ENCODE results near the gene SRL. TPM values are rescaled to one million over a fixed set of nuclear protein-coding genes. Genes with fewer than 3 reads are reported as not detected.
A peak's percentile ranks its signal among the peaks of the same experiment; 100 is the strongest.

SRL gene
- total and polyA plus RNA-seq, 2 donors from 2014 or later, result 2.6 to 3.3 TPM

- Histone ChIP-seq H3K9ac (ENCODE audit: low read length in 3 of 3) (no peak overlapping the region), H3K9me3 (ENCODE audit: control insufficient read depth in 2 of 3, insufficient read depth in 1 of 3, low read length in 3 of 3) (no peaks in the 10 kb centered on the region), H3K27ac (ENCODE audit: low read depth in 2 of 2, low read length in 2 of 2) (no peak overlapping the region), H3K4me3 (ENCODE audit: low read length in 3 of 3) (no peak overlapping the region), H3K36me3 (ENCODE audit: control insufficient read depth in 2 of 3, insufficient read depth in 3 of 3, low read length in 3 of 3) (no peaks in the 10 kb centered on the region), H3K27me3 (ENCODE audit: control insufficient read depth, insufficient read depth, low read length) (no peaks in the 10 kb centered on the region), H3K4me1 (ENCODE audit: control insufficient read depth in 2 of 3, insufficient read depth in 2 of 3, low read depth in 1 of 3, low read length in 3 of 3) (peaks cover 0 to 6% (median 5%) of the 10 kb centered on the region in 3 donors)
- intact Hi-C loops (cut with DNase I), result no loop called here
- DNase-seq (no peak), FAIRE-seq (no peak)
- TF ChIP-seq CTCF (IDR thresholded peaks at IDR 0.05; ENCODE audit: borderline replicate concordance, extremely low read depth, insufficient read depth), result no peak
Observed at GRCh38 chr16:4220358-4220757, 21.5 kb downstream of the SRL start.

- no peak for DNase-seq
- intact Hi-C loops (cut with DNase I), result no loop called here
- no peaks in the 10 kb centered on the region for H3K36me3 ChIP-seq (ENCODE audit: control insufficient read depth in 2 of 3, insufficient read depth in 3 of 3, low read length in 3 of 3)
- TF ChIP-seq CTCF (IDR thresholded peaks at IDR 0.05; ENCODE audit: borderline replicate concordance, extremely low read depth, insufficient read depth), result no peak
- no peak overlapping the region for H3K4me3 ChIP-seq (ENCODE audit: low read length in 3 of 3)
- no peaks in the 10 kb centered on the region for H3K27me3 ChIP-seq (ENCODE audit: control insufficient read depth, insufficient read depth, low read length)
- no peaks in the 10 kb centered on the region for H3K9me3 ChIP-seq (ENCODE audit: control insufficient read depth in 2 of 3, insufficient read depth in 1 of 3, low read length in 3 of 3)
- H3K27ac ChIP-seq (ENCODE audit: low read depth in 2 of 2, low read length in 2 of 2), result peak overlapping the region in 1 of 2 donors; percentile 16
- FAIRE-seq, result no peak
- peaks cover 0 to 15% (median 13%) of the 10 kb centered on the region in 3 donors for H3K4me1 ChIP-seq (ENCODE audit: control insufficient read depth in 2 of 3, insufficient read depth in 2 of 3, low read depth in 1 of 3, low read length in 3 of 3)
- peak overlapping the region in 1 of 3 donors; percentile 6 for H3K9ac ChIP-seq (ENCODE audit: low read length in 3 of 3)
Observed at GRCh38 chr16:4218202-4218601, 23.7 kb downstream of the SRL start.

GRCh38 chr16:4217204-4218131 is 24.4 kb downstream of the SRL start:
- H3K9me3 ChIP-seq (ENCODE audit: control insufficient read depth in 2 of 3, insufficient read depth in 1 of 3, low read length in 3 of 3), result no peaks in the 10 kb centered on the region
- peak overlapping the region in 1 of 2 donors; percentile 16 for H3K27ac ChIP-seq (ENCODE audit: low read depth in 2 of 2, low read length in 2 of 2)
- peak in 3 of 5 donors; percentile 49 to 77 (median 50) for DNase-seq
- FAIRE-seq, result no peak
- H3K9ac ChIP-seq (ENCODE audit: low read length in 3 of 3), result peak overlapping the region in 1 of 3 donors; percentile 6
- intact Hi-C loops (cut with DNase I), result no loop called here
- TF ChIP-seq CTCF (IDR thresholded peaks at IDR 0.05; ENCODE audit: borderline replicate concordance, extremely low read depth, insufficient read depth), result no peak
- H3K4me3 ChIP-seq (ENCODE audit: low read length in 3 of 3), result no peak overlapping the region
- H3K36me3 ChIP-seq (ENCODE audit: control insufficient read depth in 2 of 3, insufficient read depth in 3 of 3, low read length in 3 of 3), result no peaks in the 10 kb centered on the region
- peaks cover 0 to 16% (median 13%) of the 10 kb centered on the region in 3 donors for H3K4me1 ChIP-seq (ENCODE audit: control insufficient read depth in 2 of 3, insufficient read depth in 2 of 3, low read depth in 1 of 3, low read length in 3 of 3)
- H3K27me3 ChIP-seq (ENCODE audit: control insufficient read depth, insufficient read depth, low read length), result no peaks in the 10 kb centered on the region
